A204.1 (cell line): ENCODE data around the gene TBC1D1.

Experiments used
- FAIRE-seq: peaks from 2 replicates; lab custom pipeline; 2012; peaks lifted over from hg19 to GRCh38; lab: Jason Lieb, UNC

TBC1D1 gene

GRCh38 chr4:38050560-38051350, 159.9 kb downstream of the TBC1D1 start:
- FAIRE-seq: no peak

GRCh38 chr4:38055566-38055965, 164.7 kb downstream of the TBC1D1 start:
- no peak for FAIRE-seq

DNA sequence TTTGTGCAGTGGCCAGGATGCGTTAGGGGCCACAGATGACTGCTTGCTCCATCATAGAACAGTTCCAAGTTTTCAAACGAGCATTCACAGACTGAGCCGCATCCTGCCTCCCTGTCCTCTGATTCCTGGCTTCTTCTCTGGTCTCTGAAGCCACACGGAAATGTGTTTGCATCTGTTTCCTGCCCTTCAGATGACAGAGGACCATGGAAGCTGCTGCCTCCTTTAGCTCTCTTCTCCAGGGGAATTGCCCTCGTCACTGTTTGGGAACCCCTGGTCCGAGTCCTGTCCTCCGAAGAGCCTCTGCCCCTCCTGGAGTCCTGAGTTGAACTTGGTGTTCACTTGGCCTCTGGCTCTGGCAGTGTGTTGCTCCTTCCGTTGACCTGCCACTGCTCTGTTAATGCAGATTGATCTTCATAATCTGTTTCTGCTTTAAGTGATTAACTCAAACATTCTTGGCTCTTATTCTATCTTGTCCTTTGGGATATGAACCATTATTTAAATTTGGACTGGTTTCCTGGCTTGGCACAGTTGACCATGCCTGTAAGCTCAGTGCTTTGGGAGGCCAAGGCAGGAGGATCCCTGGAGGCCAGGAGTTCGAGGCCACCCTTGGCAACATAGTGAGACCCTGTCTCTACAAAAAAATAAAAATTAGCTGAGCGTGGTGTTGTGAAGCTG, 165.3 kb downstream of the TBC1D1 start:
- no peak for FAIRE-seq

DNA sequence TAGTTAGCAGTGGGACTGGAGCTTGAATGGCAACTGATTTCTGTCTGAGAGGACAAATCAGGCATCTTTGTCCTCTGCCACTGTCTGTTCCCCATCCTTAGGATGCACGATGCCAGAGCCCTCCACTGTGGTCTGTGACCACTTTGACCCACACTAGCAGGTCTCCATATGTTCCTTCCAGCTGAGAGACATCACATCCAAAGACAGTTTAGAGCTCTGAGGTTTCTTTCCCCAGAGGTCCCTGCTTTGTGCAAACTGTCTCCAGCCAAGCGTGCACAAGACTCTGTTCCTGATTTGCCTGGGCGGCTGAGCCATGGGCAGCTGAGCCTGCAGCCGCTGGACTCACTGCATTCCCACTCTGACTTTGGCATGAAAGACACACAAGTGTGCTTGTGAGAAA, 167.3 kb downstream of the TBC1D1 start:
- FAIRE-seq: no peak

GRCh38 chr4:38060829-38061431, 170.0 kb downstream of the TBC1D1 start:
- no peak for FAIRE-seq

- FAIRE-seq: peak; percentile 95
Observed at GRCh38 chr4:38062088-38062775, 171.3 kb downstream of the TBC1D1 start.

DNA sequence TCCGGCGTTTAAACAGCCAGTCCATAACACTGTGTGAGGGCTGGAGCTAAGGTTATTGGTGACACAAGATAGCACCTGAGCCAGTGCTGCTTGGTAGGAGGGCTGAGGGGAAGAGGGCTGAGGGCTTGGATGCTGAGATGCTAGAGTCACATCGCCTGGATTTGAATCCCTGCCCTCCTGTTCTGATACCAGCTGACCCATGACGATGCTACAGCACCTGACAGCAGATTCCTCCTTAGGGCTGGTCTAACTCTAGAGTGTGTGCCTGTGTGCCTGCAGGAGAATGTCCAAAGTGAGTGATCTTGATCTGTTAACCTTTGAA, 171.9 kb downstream of the TBC1D1 start:
- FAIRE-seq: no peak

DNA sequence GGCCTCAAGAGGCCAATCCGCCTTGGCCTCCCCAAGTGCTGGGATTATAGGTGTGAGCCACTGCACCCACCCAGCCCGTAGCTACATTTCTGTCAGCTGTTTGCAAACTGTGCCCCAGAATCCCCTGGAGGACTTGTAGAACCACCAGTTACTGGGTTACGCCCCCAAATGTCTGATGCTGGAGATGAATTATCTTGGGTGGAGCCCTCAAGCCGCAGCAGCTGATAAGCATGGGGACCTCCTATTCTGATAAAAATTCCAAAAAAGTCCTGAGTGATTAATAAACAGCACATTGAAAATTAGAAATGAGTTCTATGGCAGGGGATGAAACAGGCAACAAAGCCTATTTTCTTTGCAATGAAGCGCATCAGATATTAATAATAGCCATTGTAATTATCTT, 174.3 kb downstream of the TBC1D1 start:
- no peak for FAIRE-seq

DNA sequence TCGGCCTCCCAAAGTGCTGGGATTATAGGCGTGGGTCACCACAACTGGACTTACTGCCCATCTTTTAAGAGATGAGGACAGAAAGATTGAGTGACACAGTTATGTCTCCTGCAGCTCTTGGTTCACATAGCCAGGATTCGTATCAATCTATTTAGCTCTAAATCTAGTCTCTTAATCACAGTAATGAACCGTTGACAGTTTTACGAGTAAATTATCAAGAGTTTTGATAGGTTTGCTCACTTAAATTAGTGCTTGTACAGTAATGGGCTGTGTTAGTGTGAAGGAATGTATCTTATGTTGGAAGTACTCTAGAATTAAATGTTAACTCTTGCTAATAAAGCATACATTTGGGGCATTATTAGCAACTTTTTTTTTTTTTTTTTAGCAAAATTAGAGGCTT, 175.0 kb downstream of the TBC1D1 start:
- no peak for FAIRE-seq

DNA sequence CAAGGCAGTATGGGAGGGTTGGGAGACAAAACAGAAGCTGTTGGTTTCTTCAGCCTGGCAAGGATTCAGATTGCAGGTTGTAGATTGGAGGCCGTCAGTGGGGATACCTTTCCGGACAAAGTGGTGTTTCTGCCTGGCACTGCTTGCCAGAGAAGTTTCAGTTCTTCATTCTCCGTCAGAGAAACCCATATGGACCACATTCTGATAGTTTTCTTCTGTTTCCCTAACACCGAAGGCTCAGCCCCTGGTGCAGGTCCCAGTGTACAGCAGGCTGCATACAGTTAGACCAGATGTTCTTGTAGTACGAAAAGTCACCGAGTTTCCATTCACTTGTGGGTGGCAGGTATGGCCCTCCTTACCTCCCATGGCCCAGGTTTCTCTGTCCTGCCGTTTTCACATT, 176.6 kb downstream of the TBC1D1 start:
- FAIRE-seq: no peak

- FAIRE-seq: no peak
Observed at GRCh38 chr4:38068107-38068506, 177.2 kb downstream of the TBC1D1 start.

- FAIRE-seq: no peak
Observed at GRCh38 chr4:38069271-38069760, 178.4 kb downstream of the TBC1D1 start.

- FAIRE-seq: no peak
Observed at GRCh38 chr4:38071801-38072431, 181.0 kb downstream of the TBC1D1 start.

DNA sequence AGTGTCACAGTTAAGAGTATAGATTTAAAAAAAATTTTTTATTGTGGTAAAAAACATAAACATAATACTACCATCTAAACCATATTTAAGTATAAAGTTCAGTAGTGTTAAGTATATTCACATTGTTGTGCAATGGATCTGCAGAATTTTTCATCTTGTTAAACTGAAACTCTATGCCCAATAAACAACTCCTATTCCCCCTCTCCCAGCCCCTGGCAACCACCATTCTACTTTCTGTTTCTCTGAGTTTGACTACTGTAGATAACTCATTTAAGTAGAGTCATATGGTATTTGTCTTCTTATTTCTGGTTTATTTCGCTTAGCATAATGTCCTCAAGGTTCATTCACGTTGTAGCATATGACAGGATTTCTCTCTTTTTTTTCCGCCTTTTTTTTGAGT, 181.7 kb downstream of the TBC1D1 start:
- FAIRE-seq: no peak

DNA sequence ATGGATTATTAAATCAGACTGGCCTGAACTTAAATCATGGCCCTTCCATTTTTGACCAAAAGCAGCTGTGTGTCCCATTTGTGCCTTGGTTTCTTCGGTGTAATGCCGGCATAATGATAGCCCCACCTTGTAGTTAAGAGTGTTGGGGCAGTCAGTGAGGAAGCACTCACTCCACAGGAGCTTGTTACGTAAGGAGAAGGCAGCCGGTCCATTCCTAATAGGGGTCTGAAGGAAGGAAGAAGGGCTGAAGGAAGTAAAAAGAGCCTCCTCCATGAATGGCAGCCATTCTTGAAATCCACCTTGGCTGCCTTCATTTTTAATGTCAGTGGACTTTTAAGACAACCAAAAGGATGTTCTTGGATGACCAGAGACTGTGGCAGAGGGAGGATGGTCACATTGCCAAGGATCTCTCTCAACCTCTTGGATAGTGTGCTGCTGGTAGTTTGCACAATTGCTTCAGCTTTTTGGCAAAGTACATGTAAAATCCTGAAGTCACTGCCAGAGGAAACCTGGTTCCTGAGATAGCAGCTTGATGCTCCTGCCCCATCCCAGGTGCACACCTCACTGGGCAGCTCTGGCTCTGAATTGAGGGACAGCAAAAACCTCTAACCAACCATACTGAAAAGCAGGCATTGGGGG, 182.8 kb downstream of the TBC1D1 start:
- no peak for FAIRE-seq

DNA sequence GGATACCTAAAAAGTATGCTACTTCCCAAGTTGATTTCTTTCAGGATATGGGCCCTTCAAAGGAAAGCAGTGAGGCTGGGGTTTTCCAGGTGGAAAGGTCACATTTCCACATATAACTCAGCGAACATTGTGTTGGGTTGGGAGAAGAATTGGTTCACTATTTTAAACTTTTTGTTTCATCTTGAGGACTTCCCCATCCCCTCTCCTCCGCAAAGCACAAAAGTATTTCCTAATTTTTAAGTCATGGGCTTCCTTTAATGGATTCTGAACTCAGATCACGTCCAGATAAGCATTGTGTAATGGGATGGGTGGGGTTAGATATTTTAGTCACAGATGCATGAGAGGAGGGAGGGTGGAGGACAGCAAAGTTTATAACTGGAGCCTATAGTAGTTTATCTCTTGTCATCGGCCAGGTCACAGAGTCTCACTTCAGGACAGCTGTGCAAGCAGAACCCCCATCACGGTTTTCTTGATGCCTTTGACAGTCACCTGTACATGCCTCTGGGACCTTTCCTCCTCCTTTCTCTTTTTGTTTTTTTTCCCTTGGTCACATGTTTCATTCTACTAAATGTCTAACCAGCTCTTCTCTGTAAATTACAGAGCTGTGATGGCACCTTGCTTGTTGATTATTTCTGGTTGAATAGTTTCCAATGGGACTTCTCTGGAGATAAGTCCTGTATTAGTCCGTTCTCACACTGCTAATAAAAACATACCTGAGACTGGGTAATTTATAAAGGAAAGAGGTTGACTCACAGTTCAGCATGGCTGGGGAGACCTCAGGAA, 184.7 kb downstream of the TBC1D1 start:
- no peak for FAIRE-seq

DNA sequence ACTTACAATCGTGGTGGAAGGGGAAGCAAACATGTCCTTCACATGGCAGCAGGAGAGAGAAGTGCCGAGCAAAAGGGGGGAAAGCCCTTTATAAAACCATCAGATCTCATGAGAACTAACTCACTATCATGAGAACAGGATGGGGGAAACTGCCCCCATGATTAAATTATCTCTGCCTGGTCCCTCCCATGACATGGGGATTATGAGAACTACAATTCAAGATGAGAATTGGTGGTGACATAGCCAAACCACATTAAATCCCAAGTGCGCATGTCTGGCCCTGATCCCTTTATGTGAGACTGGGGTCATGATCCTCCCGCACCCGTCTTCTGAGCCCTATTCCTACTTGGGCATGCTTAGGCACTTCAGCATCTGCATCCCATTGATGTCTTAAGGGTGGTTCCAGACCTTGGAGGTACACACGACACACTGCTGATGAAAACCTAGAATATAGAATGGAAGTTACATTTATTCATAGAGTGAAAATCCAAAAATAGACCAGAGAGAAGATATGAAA, 185.3 kb downstream of the TBC1D1 start:
- no peak for FAIRE-seq

- FAIRE-seq: no peak
Observed at GRCh38 chr4:38077791-38078489, 187.1 kb downstream of the TBC1D1 start.

DNA sequence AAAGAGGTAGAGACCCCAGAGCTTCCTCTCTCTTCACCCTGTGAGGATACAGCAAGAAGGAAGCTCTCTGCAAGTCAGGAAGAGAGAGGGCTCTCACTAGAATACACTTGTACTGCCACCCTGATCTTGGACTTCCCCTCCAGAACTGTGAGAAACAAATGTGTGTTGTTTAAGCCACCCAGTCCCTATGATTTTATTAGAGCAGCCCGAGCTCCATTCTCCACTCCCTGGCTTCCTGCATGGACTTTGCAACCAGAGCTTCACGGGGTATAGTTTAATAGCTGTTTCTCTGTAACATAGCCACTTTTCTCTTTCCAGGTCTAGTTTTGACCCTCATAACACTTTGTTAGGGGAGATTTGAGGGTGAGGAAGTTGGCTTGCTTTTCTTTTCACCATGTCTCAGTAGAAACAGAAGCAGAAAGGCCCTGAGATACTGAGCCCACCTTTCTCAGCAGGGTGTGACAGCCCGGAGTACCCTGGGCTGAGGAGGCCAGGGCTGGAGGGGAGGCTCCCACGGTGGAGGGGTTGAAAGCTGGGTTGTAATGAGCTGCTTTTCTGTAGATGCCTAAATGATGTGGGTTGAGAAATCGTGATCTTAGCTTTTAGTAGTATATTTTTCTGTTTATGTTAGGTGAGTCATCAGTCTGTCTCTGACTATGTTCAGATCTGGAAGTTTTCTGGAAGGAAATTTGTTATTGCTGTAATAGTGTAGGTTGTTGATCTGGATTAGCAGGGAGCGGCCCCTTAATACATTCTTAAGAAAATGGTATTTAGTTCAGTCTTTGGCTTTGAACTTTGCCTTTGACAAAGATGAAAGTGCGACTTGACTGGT, 187.9 kb downstream of the TBC1D1 start:
- FAIRE-seq: no peak
